Keratinocyte (primary cell): ENCODE measurements around the gene ZNHIT3.
"Not testable (repeated sequence)": the region's sequence is repeated elsewhere in the genome, so short reads cannot be mapped to it uniquely, and the experiment has no call there.

Experiments
- CTCF ChIP-seq, 3 experiments: IDR thresholded peaks in 1 of 3; conservative IDR thresholded peaks in 1 of 3; optimal IDR thresholded peaks in 1 of 3; 2 replicates in 2 of 3; 3 replicates in 1 of 3; pipeline versions ENCODE3 to v1.5.1; 2011; ENCODE audit warnings: low read length in 3 of 3, mild to moderate bottlenecking in 3 of 3, moderate library complexity in 2 of 3, control low read depth in 1 of 3, inconsistent platforms in 1 of 3; ENCODE audit not compliant: insufficient read depth in 2 of 3; ENCODE audit errors: extremely low read depth in 1 of 3
- EZH2 ChIP-seq: IDR thresholded peaks from one replicate; pipeline ENCODE4 v1.6.1; 2012; ENCODE audit warnings: inconsistent platforms, mild to moderate bottlenecking, low read length, moderate library complexity

GRCh38 chr17:36484021-36484420 lies 2.5 kb upstream of the ZNHIT3 start:
- not testable (repeated sequence) for TF ChIP-seq CTCF (optimal IDR thresholded peaks at IDR 0.05 in 1 of 3, IDR thresholded peaks at IDR 0.05 in 1 of 3, conservative IDR thresholded peaks at IDR 0.05 in 1 of 3; ENCODE audit: extremely low read depth in 1 of 3, insufficient read depth in 2 of 3, low read length in 3 of 3); EZH2
